Cardiac fibroblast (primary cell): Measurements from ENCODE around the gene MGP.

Source experiments
- DNase-seq, 2 donors: peaks; one replicate each; pipeline versions ENCODE4 v3.0.0 to v3.0.0-alpha.2; 2010; ENCODE audit warnings: low read depth in 2 of 2
- H3K4me3 ChIP-seq, 2 donors: replicated peaks in 1 of 2; 1 replicate in 1 of 2; 2 replicates in 1 of 2; pipeline ENCODE4 v1.5.1; 2011; ENCODE audit warnings: low read depth in 2 of 2, low read length in 2 of 2, mild to moderate bottlenecking in 2 of 2, moderate library complexity in 1 of 2
- CTCF ChIP-seq: IDR thresholded peaks from one replicate; pipeline ENCODE4 v1.5.1; 2011; ENCODE audit warnings: low read depth, mild to moderate bottlenecking, low read length, inconsistent platforms

MGP gene

DNA sequence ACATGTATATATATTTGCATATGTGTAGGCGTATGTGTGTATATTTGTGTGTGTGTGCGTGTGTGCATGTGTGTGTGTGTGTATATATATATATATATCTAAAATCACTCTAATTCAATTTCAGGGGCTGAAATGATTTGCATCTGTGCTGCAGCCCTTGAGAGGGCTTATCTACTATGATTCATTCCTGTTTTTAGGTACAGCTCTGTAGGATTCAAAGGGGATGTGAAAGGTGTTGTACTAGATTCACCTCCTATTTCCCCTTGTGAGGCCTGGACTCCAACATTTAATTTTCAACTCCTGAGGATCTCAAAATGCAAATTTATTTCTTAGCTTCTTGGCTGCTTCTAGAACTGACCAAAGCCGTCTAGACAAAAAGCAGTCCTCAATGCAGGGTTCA lies 41.6 kb upstream of the MGP start:
- DNase-seq = no peak
- no peak overlapping the region for H3K4me3 ChIP-seq
- TF ChIP-seq CTCF = no peak

DNA sequence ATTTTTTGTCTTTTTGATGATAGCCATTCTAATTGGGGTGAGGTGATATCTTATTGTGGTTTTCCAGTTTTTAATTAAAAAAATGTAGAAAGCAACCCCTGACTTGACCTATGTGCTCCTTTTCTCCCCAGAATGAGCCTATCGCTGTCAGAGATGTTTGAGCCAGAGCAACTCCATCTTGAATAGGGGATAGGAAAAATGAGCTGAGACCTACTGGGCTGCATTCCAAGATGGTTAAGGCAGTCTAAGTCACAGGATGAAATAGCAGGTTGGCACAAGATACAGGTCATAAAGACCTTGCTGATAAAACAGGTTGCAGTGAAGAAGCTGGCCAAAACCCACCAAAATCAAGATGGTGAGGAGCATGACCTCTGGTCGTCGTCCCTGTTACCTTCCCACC lies 38.9 kb upstream of the MGP start:
- DNase-seq = no peak
- H3K4me3 ChIP-seq = no peak overlapping the region
- no peak for TF ChIP-seq CTCF

DNA sequence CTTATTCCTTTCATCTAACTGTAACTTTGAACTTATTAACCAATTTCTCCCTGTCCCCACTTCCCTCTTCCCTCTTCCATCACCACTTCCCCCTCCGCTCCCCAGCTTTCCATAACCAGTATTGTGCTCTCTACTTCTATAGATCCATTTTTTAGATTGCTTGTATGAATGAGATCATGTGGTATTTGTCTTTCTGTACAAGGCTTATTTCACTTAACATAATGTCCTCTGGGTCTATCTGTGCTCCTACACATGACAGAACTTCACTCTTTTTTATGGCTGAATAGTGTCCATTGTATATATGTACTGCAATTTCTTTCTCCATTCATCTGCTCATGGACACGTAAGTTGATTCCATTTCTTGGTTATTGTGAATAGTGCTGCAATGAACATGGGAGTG lies 38.3 kb upstream of the MGP start:
- no peak for DNase-seq
- no peak overlapping the region for H3K4me3 ChIP-seq
- TF ChIP-seq CTCF = no peak

- H3K4me3 ChIP-seq = no peak overlapping the region
- no peak for TF ChIP-seq CTCF
- no peak for DNase-seq
These were observed 35.6 kb upstream of the MGP start for GRCh38 chr12:14921218-14921617.

- DNase-seq = no peak
- no peak overlapping the region for H3K4me3 ChIP-seq
- TF ChIP-seq CTCF = no peak
These were observed 34.9 kb upstream of the MGP start for GRCh38 chr12:14920475-14921126.

- TF ChIP-seq CTCF = no peak
- no peak overlapping the region for H3K4me3 ChIP-seq
- DNase-seq = no peak
These were observed 33.8 kb upstream of the MGP start for GRCh38 chr12:14919455-14919854.

- TF ChIP-seq CTCF = no peak
- no peak for DNase-seq
- H3K4me3 ChIP-seq = no peak overlapping the region
These were observed 30.1 kb upstream of the MGP start for GRCh38 chr12:14915736-14916135.
